HEK293T (cell line): ENCODE data around the gene PCNX3.

Experiments used
- CTCF ChIA-PET: fragments of 350-600 bp; formaldehyde crosslinking; extraction: SDS; loops from one replicate; lab custom pipeline; 2021; ENCODE audit warnings: antibody characterized with exemption, inconsistent platforms; lab: Yijun Ruan, JAX
- POLR2A ChIA-PET: fragments of 350-600 bp; formaldehyde crosslinking; extraction: SDS; loops from one replicate; lab custom pipeline; 2020; ENCODE audit warnings: antibody characterized with exemption, inconsistent platforms; lab: Yijun Ruan, JAX
- DNase-seq: peaks from one replicate; pipeline ENCODE4 v3.0.0; 2012; ENCODE audit warnings: mixed read lengths; ENCODE audit errors: extremely low spot score
- ARNT ChIP-seq: fragments of 450-650 bp; IDR thresholded peaks from 2 replicates; pipeline ENCODE4 v1.6.1; 2017; ENCODE audit warnings: mild to moderate bottlenecking
- BHLHE40 ChIP-seq: fragments of 450-650 bp; IDR thresholded peaks from 2 replicates; pipeline ENCODE4 v1.6.1; 2016; ENCODE audit warnings: mild to moderate bottlenecking, moderate library complexity, borderline replicate concordance
- CTBP1 ChIP-seq: fragments of 450-650 bp; IDR thresholded peaks from 2 replicates; pipeline ENCODE4 v1.6.1; 2016; ENCODE audit warnings: borderline replicate concordance
- ELF4 ChIP-seq: fragments of 450-650 bp; IDR thresholded peaks from 2 replicates; pipeline ENCODE4 v1.6.1; 2017; ENCODE audit warnings: antibody characterized with exemption
- FOXA1 ChIP-seq: fragments of 450-650 bp; IDR thresholded peaks from 2 replicates; pipeline ENCODE4 v1.6.1; 2016; ENCODE audit warnings: mild to moderate bottlenecking
- FOXK2 ChIP-seq: fragments of 450-650 bp; IDR thresholded peaks from 2 replicates; pipeline ENCODE4 v1.6.1; 2016; ENCODE audit warnings: mild to moderate bottlenecking
- FOXM1 ChIP-seq: fragments of 450-650 bp; IDR thresholded peaks from 2 replicates; pipeline ENCODE4 v1.6.1; 2017; ENCODE audit warnings: mild to moderate bottlenecking, borderline replicate concordance
- HDGF ChIP-seq: fragments of 450-650 bp; IDR thresholded peaks from 2 replicates; pipeline ENCODE4 v1.6.1; 2017; ENCODE audit warnings: antibody characterized with exemption, borderline replicate concordance
- L3MBTL2 ChIP-seq: fragments of 450-650 bp; conservative IDR thresholded peaks from 2 replicates; pipeline ENCODE4 v1.6.1; 2016; ENCODE audit warnings: mild to moderate bottlenecking
- LEF1 ChIP-seq: fragments of 450-650 bp; IDR thresholded peaks from 2 replicates; pipeline ENCODE4 v1.6.1; 2017; ENCODE audit warnings: mild to moderate bottlenecking, borderline replicate concordance
- NFRKB ChIP-seq: fragments of 450-650 bp; IDR thresholded peaks from 2 replicates; pipeline ENCODE4 v1.6.1; 2016; ENCODE audit warnings: mild to moderate bottlenecking, moderate library complexity
- SP1 ChIP-seq: fragments of 450-650 bp; IDR thresholded peaks from 2 replicates; pipeline ENCODE4 v1.6.1; 2017
- SUZ12 ChIP-seq: fragments of 450-650 bp; IDR thresholded peaks from 2 replicates; pipeline ENCODE4 v1.6.1; 2016; ENCODE audit warnings: mild to moderate bottlenecking
- TARDBP ChIP-seq: fragments of 450-650 bp; IDR thresholded peaks from 2 replicates; pipeline ENCODE4 v1.6.1; 2016
- ZNF384 ChIP-seq: fragments of 450-650 bp; IDR thresholded peaks from 2 replicates; pipeline ENCODE4 v1.6.1; 2016
- TF ChIP-seq, protein P1 (sequence below): fragments of 450-650 bp; IDR thresholded peaks from 2 replicates; pipeline ENCODE4 v1.6.1; 2016

PCNX3 gene

DNA sequence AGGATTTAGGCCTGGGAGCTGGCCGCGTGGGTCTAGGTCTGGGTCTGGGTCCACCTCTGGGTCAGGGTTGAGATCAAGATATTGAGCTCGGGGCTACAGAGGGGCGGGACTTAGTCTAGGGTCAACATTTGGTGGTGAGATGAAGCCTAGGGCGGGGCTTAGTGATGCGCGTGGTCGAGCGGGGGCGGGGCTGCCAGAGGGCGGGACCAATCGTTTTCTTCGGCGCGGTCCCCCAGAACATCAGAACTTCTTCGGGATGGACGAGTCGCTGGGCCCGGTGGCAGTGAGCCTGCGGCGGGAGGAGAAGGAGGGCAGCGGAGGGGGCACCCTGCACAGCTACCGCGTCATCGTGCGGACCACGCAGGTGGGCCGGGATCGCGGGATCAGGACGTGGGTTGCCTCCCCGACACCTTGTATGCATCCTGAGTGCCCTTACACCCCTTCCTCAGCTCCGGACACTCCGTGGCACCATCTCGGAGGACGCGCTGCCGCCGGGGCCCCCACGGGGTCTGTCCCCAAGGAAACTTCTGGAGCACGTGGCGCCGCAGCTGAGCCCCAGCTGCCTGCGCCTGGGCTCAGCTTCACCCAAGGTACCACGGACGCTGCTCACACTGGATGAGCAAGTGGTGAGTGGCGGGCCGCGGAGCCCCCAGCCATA is 26.6 kb downstream of the PCNX3 start:
- TF ChIP-seq LEF1 (no peak), NFRKB (no peak), L3MBTL2 (no peak), FOXA1 (no peak), SUZ12 (no peak), FOXK2 (no peak), CTBP1 (no peak), FOXM1 (no peak), SP1 (no peak), BHLHE40 (no peak), ELF4 (no peak), ARNT (no peak), HDGF (no peak), ZNF384 (no peak), TARDBP (no peak)
- TF ChIP-seq, protein P1, sequence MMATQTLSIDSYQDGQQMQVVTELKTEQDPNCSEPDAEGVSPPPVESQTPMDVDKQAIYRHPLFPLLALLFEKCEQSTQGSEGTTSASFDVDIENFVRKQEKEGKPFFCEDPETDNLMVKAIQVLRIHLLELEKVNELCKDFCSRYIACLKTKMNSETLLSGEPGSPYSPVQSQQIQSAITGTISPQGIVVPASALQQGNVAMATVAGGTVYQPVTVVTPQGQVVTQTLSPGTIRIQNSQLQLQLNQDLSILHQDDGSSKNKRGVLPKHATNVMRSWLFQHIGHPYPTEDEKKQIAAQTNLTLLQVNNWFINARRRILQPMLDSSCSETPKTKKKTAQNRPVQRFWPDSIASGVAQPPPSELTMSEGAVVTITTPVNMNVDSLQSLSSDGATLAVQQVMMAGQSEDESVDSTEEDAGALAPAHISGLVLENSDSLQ, result no peak
- POLR2A ChIA-PET, result interaction anchor here (1.1 to 1.6 kb wide), 3 partner anchors 11 to 27 kb away, joined by 5 to 6 read pairs (median 5); partner anchors contain the start of genes PCNX3 and RELA
- no peak for DNase-seq
- CTCF ChIA-PET, result no interaction called here

DNA sequence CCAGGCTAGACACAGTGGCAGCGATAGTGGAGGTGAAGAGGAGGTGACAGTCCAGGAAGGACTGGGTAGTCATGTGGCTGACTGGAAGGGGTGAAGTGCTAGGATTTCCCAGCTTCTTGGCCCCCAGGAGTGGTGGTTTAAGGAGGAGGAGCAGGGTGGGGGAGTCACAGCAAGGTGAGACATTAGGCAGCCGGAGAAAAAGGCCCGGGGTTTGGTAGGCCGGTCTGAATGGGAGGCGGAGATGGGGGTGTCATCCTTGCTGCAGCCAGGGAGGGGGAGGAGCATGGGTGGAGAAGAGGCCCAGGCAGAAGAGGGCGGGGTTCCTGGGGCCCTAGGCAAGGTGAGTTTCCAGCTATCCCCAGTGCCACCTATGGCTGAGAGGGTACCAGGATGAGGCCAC is 28.4 kb downstream of the PCNX3 start:
- CTCF ChIA-PET, result no interaction called here
- POLR2A ChIA-PET, result interaction anchor here (1.1 to 1.6 kb wide), 2 partner anchors 12 to 215 kb away, joined by 3 to 4 read pairs; no protein-coding TSS in a partner anchor

DNA sequence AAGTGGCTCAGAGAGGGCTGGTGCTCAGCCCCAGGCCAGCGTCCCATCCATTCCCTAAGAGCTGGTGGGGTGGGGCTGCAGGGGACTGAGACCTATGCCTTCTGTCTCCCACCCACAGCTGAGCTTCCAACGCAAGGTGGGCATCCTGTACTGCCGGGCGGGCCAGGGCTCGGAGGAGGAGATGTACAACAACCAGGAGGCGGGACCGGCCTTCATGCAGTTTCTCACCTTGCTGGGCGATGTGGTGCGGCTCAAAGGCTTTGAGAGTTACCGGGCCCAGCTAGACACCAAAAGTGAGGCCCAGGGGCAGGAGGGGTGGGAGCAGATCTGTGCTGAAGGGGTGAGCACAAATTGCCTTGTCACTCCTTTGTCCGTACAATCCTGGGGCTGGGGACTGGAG is 29.3 kb downstream of the PCNX3 start:
- DNase-seq, result no peak
- no peak for TF ChIP-seq BHLHE40
- CTCF ChIA-PET, result no interaction called here
- POLR2A ChIA-PET, result no interaction called here

More for the DNA sequence above, 28.4 kb downstream of the PCNX3 start:
- TF ChIP-seq ARNT, result no peak
- no peak for TF ChIP-seq BHLHE40
- no peak for TF ChIP-seq SP1
- TF ChIP-seq ZNF384, result no peak
- no peak for TF ChIP-seq SUZ12
- TF ChIP-seq CTBP1, result no peak
- TF ChIP-seq HDGF, result no peak
- TF ChIP-seq FOXA1, result no peak
- TF ChIP-seq, protein P1, result no peak
- TF ChIP-seq FOXM1, result no peak
- no peak for TF ChIP-seq TARDBP
- no peak for TF ChIP-seq NFRKB
- TF ChIP-seq ELF4, result no peak
- DNase-seq, result no peak

DNA sequence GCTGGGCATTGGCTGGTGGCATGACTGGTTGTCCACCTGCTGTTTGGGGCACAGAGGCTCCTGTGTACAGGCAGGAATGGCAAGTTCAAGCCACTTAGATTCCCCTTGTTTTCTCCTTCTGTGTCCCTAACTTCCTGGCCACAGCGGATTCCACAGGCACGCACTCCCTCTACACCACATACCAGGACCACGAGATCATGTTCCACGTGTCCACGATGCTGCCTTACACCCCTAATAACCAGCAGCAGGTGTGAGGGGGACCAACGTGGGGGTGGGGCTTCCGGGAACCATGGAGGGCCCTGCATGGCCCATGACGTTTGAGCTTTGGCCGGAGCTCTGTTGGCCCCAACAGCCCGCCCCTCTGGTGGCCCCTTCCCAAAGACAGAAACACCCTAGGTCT is 30.1 kb downstream of the PCNX3 start:
- TF ChIP-seq BHLHE40 (no peak), FOXA1 (no peak), SUZ12 (no peak), ARNT (no peak), FOXM1 (no peak), FOXK2 (no peak), ZNF384 (no peak), L3MBTL2 (no peak), ELF4 (no peak), CTBP1 (no peak), HDGF (no peak), SP1 (no peak), NFRKB (no peak), LEF1 (no peak)
- TF ChIP-seq, protein P1, result no peak
- CTCF ChIA-PET, result no interaction called here
- POLR2A ChIA-PET, result no interaction called here
- DNase-seq, result no peak

DNA sequence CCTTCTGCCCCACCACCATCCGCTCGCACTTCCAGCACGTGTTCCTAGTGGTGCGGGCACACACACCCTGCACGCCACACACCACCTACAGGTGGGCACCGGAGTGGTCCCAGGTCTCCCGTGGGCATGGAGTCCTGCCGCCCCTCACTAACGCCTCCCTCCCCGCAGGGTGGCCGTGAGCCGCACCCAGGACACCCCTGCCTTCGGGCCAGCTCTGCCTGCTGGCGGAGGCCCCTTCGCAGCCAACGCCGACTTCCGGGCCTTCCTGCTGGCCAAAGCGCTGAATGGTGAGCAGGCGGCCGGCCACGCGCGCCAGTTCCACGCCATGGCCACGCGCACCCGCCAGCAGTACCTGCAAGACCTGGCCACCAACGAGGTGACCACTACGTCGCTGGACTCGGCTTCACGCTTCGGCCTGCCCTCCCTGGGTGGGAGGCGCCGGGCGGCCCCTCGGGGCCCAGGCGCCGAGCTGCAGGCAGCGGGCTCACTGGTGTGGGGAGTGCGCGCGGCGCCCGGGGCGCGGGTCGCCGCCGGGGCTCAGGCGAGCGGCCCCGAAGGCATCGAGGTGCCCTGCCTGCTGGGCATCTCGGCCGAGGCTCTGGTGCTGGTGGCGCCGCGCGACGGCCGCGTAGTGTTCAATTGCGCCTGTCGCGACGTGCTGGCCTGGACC is 30.8 kb downstream of the PCNX3 start:
- ChIA-PET CTCF (no interaction called here), POLR2A (interaction anchor here (0.8 to 1.8 kb wide), 3 partner anchors 8 to 16 kb away, joined by 3 to 4 read pairs (median 3); partner anchors contain the start of gene RELA)

More for the DNA sequence above, 30.8 kb downstream of the PCNX3 start:
- TF ChIP-seq TARDBP (no peak), CTBP1 (no peak), FOXK2 (no peak), HDGF (no peak), ARNT (no peak), SP1 (no peak), ZNF384 (no peak), ELF4 (no peak), BHLHE40 (no peak)
- DNase-seq, result no peak
